Activated naive CD4-positive, alpha-beta T cell (primary cell): ENCODE measurements around the gene EIF3D.

ENCODE experiments used
- DNase-seq, 4 experiments: peaks; one replicate each; lab custom pipeline; 2025; lab: John Stamatoyannopoulos, UW

EIF3D gene

GRCh38 chr22:36467042-36467810 lies 61.7 kb downstream of the EIF3D start:
- DNase-seq: no peak

- DNase-seq: no peak
Measured at GRCh38 chr22:36466258-36466657, 62.7 kb downstream of the EIF3D start.

DNA sequence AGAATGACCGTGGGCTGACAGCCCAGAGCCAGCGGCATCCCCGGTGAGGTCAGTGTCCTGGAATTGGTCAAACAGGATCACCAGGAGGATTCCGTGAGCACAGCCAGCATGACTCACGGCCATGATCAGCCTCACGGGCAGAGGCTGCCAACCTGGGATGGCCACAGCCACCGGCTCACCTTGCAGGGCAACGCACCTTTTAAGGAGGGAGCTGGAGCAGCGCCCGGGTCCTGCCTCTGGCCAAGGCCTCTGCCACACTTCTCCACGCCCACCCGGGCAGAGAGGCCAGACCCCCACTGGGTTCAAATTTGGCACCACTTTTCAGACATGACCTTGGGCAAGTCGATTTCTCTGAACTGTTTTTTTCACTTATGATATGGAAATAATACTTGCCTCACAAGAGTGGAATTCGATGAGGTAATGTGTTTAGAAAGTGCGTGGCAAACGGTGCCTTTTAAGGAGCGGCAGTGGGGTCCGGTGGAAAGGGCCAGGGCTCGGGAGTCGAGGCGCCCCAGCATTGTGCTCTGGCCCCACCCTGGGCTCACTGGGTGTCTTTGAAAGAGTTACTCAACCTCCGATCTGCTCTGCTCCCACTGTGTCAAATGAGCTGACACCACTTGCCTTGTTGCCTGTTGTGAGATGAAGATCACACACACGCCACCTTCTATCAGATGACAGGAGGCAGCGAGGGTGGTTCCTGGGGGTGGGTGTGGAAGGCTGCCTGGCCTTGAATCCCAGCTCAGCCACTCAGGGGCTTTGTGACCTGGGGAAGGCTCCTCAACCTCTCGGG lies 63.5 kb downstream of the EIF3D start:
- no peak for DNase-seq

GRCh38 chr22:36464715-36465231 lies 64.2 kb downstream of the EIF3D start:
- DNase-seq: no peak

- DNase-seq: no peak
Measured at GRCh38 chr22:36463783-36464184, 65.2 kb downstream of the EIF3D start.

DNA sequence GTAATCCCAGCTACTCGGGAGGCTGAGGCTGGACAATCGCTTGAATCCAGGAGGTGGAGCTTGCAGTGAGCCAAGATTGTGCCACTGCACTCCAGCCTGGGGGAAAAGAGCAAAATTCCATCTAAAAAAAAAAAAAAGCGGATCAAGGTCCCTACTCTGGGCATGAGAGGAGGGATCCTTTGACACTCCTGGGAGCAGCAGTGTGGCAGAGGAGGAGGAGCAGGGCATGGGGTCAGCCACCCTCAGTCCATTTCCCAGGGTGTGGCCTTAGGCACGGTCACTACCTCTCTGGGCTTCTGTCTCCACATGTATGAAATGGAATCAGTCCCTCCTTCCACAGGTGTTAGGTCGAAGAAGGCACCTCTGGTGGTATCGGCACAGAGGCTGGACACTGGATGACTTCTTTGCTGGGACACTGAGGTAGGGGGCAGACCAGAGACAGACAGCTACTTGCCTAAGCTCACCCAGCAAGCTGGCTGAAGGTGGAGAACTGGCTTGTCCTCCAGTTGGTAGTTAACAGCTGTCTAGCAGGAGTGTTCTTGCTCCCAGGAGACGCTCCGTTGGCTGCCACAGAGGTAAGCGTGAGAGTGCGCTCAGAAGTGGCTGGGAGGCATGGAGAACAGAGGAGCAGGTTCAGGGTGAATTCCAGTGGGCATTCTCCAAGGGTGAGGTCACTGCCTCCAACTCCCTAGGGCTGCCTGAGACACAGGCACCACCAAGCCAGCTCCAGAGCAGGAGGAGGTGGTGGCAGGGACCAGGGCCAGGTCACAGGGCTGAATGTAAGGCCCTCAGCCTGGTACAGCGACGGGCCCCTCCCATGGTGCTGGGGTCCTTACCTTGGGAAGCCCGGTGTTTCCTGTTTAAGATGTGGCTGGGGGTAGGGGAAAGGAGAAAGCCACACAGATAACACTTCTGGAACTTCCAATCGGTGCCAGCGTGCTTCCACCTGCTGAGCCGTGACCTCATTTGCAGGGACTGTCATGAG lies 67.0 kb downstream of the EIF3D start:
- no peak for DNase-seq
